ENCODE measurements around the gene RNF208.

RNF208 gene

GRCh38 chr9:137172901-137173795 is 48.9 kb downstream of the RNF208 start:
- no peak for DNase-seq

- no peak for DNase-seq
Observed at GRCh38 chr9:137171149-137171900, 50.7 kb downstream of the RNF208 start.

- DNase-seq = no peak
Observed at GRCh38 chr9:137170486-137171148, 51.4 kb downstream of the RNF208 start.

Measured in activated CD8-positive, alpha-beta memory T cell treated with anti-CD3 and anti-CD28 coated beads, Interleukin-2, amount 50 U/mL, for 48 hours (primary cell).